Measurements from ENCODE around the gene GFPT2. TPM values are rescaled to one million over a fixed set of nuclear protein-coding genes. Genes with fewer than 3 reads are reported as not detected.

Gene GFPT2
- total RNA-seq, 1 donor from 2014 or later, result 0.53 TPM

GRCh38 chr5:180343831-180344695, 9.1 kb downstream of the GFPT2 start:
- DNase-seq (ENCODE audit: low read depth) (peak; percentile 6), FAIRE-seq (no peak)
- Histone ChIP-seq H3K27me3 (ENCODE audit: control insufficient read depth, insufficient read depth, low read length) (no peaks in the 10 kb centered on the region), H3K36me3 (ENCODE audit: control insufficient read depth, insufficient read depth, low read length) (no peaks in the 10 kb centered on the region), H3K4me3 (ENCODE audit: low read depth, low read length) (no peak overlapping the region)
- TF ChIP-seq, protein P1, sequence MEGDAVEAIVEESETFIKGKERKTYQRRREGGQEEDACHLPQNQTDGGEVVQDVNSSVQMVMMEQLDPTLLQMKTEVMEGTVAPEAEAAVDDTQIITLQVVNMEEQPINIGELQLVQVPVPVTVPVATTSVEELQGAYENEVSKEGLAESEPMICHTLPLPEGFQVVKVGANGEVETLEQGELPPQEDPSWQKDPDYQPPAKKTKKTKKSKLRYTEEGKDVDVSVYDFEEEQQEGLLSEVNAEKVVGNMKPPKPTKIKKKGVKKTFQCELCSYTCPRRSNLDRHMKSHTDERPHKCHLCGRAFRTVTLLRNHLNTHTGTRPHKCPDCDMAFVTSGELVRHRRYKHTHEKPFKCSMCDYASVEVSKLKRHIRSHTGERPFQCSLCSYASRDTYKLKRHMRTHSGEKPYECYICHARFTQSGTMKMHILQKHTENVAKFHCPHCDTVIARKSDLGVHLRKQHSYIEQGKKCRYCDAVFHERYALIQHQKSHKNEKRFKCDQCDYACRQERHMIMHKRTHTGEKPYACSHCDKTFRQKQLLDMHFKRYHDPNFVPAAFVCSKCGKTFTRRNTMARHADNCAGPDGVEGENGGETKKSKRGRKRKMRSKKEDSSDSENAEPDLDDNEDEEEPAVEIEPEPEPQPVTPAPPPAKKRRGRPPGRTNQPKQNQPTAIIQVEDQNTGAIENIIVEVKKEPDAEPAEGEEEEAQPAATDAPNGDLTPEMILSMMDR (IDR thresholded peaks at IDR 0.05; ENCODE audit: insufficient read depth, low read length, severe bottlenecking), result no peak

- TF ChIP-seq, protein P1 (IDR thresholded peaks at IDR 0.05; ENCODE audit: insufficient read depth, low read length, severe bottlenecking), result no peak
- Histone ChIP-seq H3K27me3 (ENCODE audit: control insufficient read depth, insufficient read depth, low read length) (no peaks in the 10 kb centered on the region), H3K4me3 (ENCODE audit: low read depth, low read length) (no peak overlapping the region), H3K36me3 (ENCODE audit: control insufficient read depth, insufficient read depth, low read length) (no peaks in the 10 kb centered on the region)
- DNase-seq (ENCODE audit: low read depth), result no peak
- no peak for FAIRE-seq
Observed at GRCh38 chr5:180343110-180343830, 9.9 kb downstream of the GFPT2 start.

DNA sequence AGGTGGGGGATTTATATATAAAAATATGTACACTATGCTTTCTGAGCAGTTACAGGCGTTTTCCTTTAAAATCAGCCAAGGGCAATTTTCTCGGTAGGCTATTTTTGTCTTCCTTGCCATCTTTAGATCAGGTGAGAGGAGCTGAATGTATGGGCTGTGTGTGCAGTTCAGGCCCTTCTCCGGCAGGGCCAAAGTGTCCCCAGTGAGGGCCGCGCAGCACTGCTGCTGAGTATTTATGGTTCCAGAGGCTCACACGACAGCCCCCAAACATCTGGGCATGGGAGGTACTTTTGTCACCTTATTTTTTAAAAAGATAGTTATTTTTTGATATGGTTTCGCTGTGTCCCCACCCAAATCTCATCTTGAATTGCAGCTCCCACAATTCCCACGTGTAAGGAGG, 11.5 kb downstream of the GFPT2 start:
- Histone ChIP-seq H3K4me3 (ENCODE audit: low read depth, low read length) (no peak overlapping the region), H3K27me3 (ENCODE audit: control insufficient read depth, insufficient read depth, low read length) (no peaks in the 10 kb centered on the region), H3K36me3 (ENCODE audit: control insufficient read depth, insufficient read depth, low read length) (no peaks in the 10 kb centered on the region)
- FAIRE-seq (no peak), DNase-seq (ENCODE audit: low read depth) (no peak)
- TF ChIP-seq, protein P1 (IDR thresholded peaks at IDR 0.05; ENCODE audit: insufficient read depth, low read length, severe bottlenecking), result no peak

DNA sequence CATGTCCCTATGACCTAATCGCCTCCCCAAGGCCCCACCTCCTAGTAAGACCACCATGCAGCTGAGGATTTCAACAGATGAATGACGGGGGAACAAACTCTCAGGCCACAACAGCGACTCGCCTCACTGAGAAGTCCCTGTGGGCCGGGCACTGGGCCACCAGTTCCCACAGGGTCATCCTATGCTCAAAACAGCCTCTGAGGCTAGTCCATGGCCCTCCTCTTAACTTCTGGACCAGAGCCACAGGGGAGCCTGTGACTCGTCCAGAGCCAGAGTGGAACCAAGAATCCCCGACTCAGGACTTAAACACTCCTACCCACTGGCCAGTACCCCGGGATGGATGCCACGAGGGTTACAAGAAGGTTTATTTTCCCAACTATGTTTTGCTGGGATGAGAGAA, 12.3 kb downstream of the GFPT2 start:
- H3K27me3 ChIP-seq (ENCODE audit: control insufficient read depth, insufficient read depth, low read length), result no peaks in the 10 kb centered on the region
- DNase-seq (ENCODE audit: low read depth) (no peak), FAIRE-seq (no peak)
- no peaks in the 10 kb centered on the region for H3K36me3 ChIP-seq (ENCODE audit: control insufficient read depth, insufficient read depth, low read length)
- no peak overlapping the region for H3K4me3 ChIP-seq (ENCODE audit: low read depth, low read length)
- TF ChIP-seq, protein P1 (IDR thresholded peaks at IDR 0.05; ENCODE audit: insufficient read depth, low read length, severe bottlenecking), result no peak

- Histone ChIP-seq H3K4me3 (ENCODE audit: low read depth, low read length) (no peak overlapping the region), H3K27me3 (ENCODE audit: control insufficient read depth, insufficient read depth, low read length) (no peaks in the 10 kb centered on the region), H3K36me3 (ENCODE audit: control insufficient read depth, insufficient read depth, low read length) (no peaks in the 10 kb centered on the region)
- DNase-seq (ENCODE audit: low read depth) (no peak), FAIRE-seq (no peak)
- TF ChIP-seq, protein P1 (IDR thresholded peaks at IDR 0.05; ENCODE audit: insufficient read depth, low read length, severe bottlenecking), result no peak
Observed at GRCh38 chr5:180339583-180340183, 13.5 kb downstream of the GFPT2 start.
